ENCODE results near the gene TYK2.

TYK2 gene

GRCh38 chr19:10393137-10393536 lies 12.8 kb upstream of the TYK2 start:
- Histone ChIP-seq H3K36me3 (ENCODE audit: control insufficient read depth in 2 of 2, insufficient read depth in 1 of 2, low read length in 2 of 2) (peaks cover 15 to 75% of the 10 kb centered on the region in 2 experiments; a peak in 2 of 3 replicates), H3K9me3 (ENCODE audit: control insufficient read depth, insufficient read depth, low read depth, low read length) (no peaks in the 10 kb centered on the region), H3K4me1 (ENCODE audit: control insufficient read depth, insufficient read depth, low read length) (no peaks in the 10 kb centered on the region), H3K4me3 (ENCODE audit: low read depth, low read length) (no peak overlapping the region), H3K27ac (ENCODE audit: extremely low read depth, low read depth, low read length) (no peak overlapping the region)
- ChIA-PET CTCF (interaction anchor here (1.6 to 5.0 kb wide), 3 partner anchors 124 to 143 kb away, joined by 4 to 90 read pairs (median 48); partner anchors contain the start of gene ICAM1), POLR2A (interaction anchor here (3.2 kb wide), 1 partner anchor 124 kb away, joined by 8 read pairs; no protein-coding TSS in a partner anchor)
- no peak for TF ChIP-seq ZNF747 (tag by site-specific recombination; IDR thresholded peaks at IDR 0.05)
- TF ChIP-seq SP2 (tag by site-specific recombination; IDR thresholded peaks at IDR 0.05): no peak
- TF ChIP-seq HOXC10 (CRISPR knock-in tag; IDR thresholded peaks at IDR 0.05): no peak
- TF ChIP-seq WT1 (tag by site-specific recombination; IDR thresholded peaks at IDR 0.05): no peak
- TF ChIP-seq FEZF1 (tag by site-specific recombination; IDR thresholded peaks at IDR 0.05): no peak
- no peak for TF ChIP-seq ZNF704 (tag by site-specific recombination; IDR thresholded peaks at IDR 0.05)
- TF ChIP-seq ZSCAN4 (tag by site-specific recombination; IDR thresholded peaks at IDR 0.05): no peak
- TF ChIP-seq ATF2 (tag by site-specific recombination; IDR thresholded peaks at IDR 0.05; ENCODE audit: low read depth): no peak
- no peak for TF ChIP-seq ZNF366 (tag by site-specific recombination; conservative IDR thresholded peaks at IDR 0.05)
- TF ChIP-seq ZNF354C (tag by site-specific recombination; IDR thresholded peaks at IDR 0.05; ENCODE audit: borderline replicate concordance, low read depth): no peak

GRCh38 chr19:10392120-10392519 lies 11.7 kb upstream of the TYK2 start:
- ChIA-PET CTCF (interaction anchor here (0.6 to 5.0 kb wide), 12 partner anchors 9 to 164 kb away, joined by 3 to 90 read pairs (median 4); partner anchors contain the start of gene ICAM1), POLR2A (interaction anchor here (0.8 to 3.2 kb wide), 2 partner anchors 11 to 123 kb away, joined by 3 to 8 read pairs; partner anchors contain the start of gene TYK2)
- H3K36me3 ChIP-seq (ENCODE audit: control insufficient read depth in 2 of 2, insufficient read depth in 1 of 2, low read length in 2 of 2): peaks cover 15 to 68% of the 10 kb centered on the region in 2 experiments; a peak in 2 of 3 replicates

More at GRCh38 chr19:10392120-10392519, 11.7 kb upstream of the TYK2 start:
- no peak overlapping the region for H3K27ac ChIP-seq (ENCODE audit: extremely low read depth, low read depth, low read length)
- no peak overlapping the region for H3K4me3 ChIP-seq (ENCODE audit: low read depth, low read length)
- no peak for TF ChIP-seq ZNF549 (tag by site-specific recombination; IDR thresholded peaks at IDR 0.05)
- TF ChIP-seq ZNF658 (tag by site-specific recombination; IDR thresholded peaks at IDR 0.05): no peak
- no peak for TF ChIP-seq REST (tag by site-specific recombination; IDR thresholded peaks at IDR 0.05)
- H3K9me3 ChIP-seq (ENCODE audit: control insufficient read depth, insufficient read depth, low read depth, low read length): no peaks in the 10 kb centered on the region
- H3K4me1 ChIP-seq (ENCODE audit: control insufficient read depth, insufficient read depth, low read length): no peaks in the 10 kb centered on the region

Data from HEK293 (cell line).